OCI-LY7 (cell line): ENCODE results near the gene ZNF775.

ENCODE experiments used
- CTCF ChIP-seq: fragments of 200-600 bp; sonication (generic); conservative IDR thresholded peaks from 2 replicates; pipeline ENCODE4 v1.5.1; 2014; ENCODE audit warnings: mild to moderate bottlenecking, antibody characterized with exemption, low read length, moderate library complexity, mixed read lengths
- EZH2phosphoT487 ChIP-seq: fragments of 200-600 bp; sonication (generic); IDR thresholded peaks from 2 replicates; pipeline ENCODE4 v1.6.1; 2018; ENCODE audit warnings: low read depth, borderline replicate concordance, mild to moderate bottlenecking, mixed run types, antibody characterized with exemption, low read length, moderate library complexity, mixed read lengths

GRCh38 chr7:150374472-150374871, 4.7 kb upstream of the ZNF775 start:
- no peak for TF ChIP-seq CTCF
- TF ChIP-seq EZH2phosphoT487, result no peak
